Measurements from ENCODE around the gene CAPS2. TPM values are rescaled to one million over a fixed set of nuclear protein-coding genes. Genes with fewer than 3 reads are reported as not detected.

Gene CAPS2
- total and polyA plus RNA-seq, 9 donors: 1.3 to 4.0 (median 1.9) TPM

Other genes starting within 250 kb of the CAPS2 start
- gene KCNC2, start 120.5 kb downstream of the CAPS2 start, total RNA-seq: 0.22 TPM
- gene KCNC2, start 120.5 kb downstream of the CAPS2 start, polyA plus RNA-seq (ENCODE audit: insufficient read depth in 1 of 8, insufficient read length in 8 of 8, low replicate concordance in 1 of 8): under 1 TPM; 0.21 to 0.91 (median 0.38) TPM
- not detected for gene GLIPR1L1, start 4.3 kb upstream of the CAPS2 start, total RNA-seq
- under 1 TPM in 4 of 8 donors, not detected in 4; 0.18 to 0.33 (median 0.29) TPM for gene GLIPR1L1, start 4.3 kb upstream of the CAPS2 start, polyA plus RNA-seq (ENCODE audit: insufficient read depth in 1 of 8, insufficient read length in 8 of 8, low replicate concordance in 1 of 8)
- gene GLIPR1L2, start 60.8 kb upstream of the CAPS2 start, total RNA-seq: 1.5 TPM
- 1 to 10 TPM in 6 of 8 donors, under 1 TPM in 2; 0.54 to 1.9 (median 1.6) TPM for gene GLIPR1L2, start 60.8 kb upstream of the CAPS2 start, polyA plus RNA-seq (ENCODE audit: insufficient read depth in 1 of 8, insufficient read length in 8 of 8, low replicate concordance in 1 of 8)
- gene GLIPR1, start 150.4 kb upstream of the CAPS2 start, total RNA-seq: 11.3 TPM
- gene GLIPR1, start 150.4 kb upstream of the CAPS2 start, polyA plus RNA-seq (ENCODE audit: insufficient read depth in 1 of 8, insufficient read length in 8 of 8, low replicate concordance in 1 of 8): 10 to 100 TPM in 4 of 8 donors, 1 to 10 TPM in 4; 8.0 to 21.2 (median 9.9) TPM
- 66.9 TPM for gene KRR1, start 181.3 kb upstream of the CAPS2 start, total RNA-seq
- gene KRR1, start 181.3 kb upstream of the CAPS2 start, polyA plus RNA-seq (ENCODE audit: insufficient read depth in 1 of 8, insufficient read length in 8 of 8, low replicate concordance in 1 of 8): 10 to 100 TPM; 36.0 to 60.2 (median 49.7) TPM

Data from muscle of leg (tissue), 9 donors.